Upper lobe of right lung (tissue), 1 donor: ENCODE measurements around the gene CACNB2. TPM values are rescaled to one million over a fixed set of nuclear protein-coding genes. Genes with fewer than 3 reads are reported as not detected.

Source experiments
- ATAC-seq: fragments of 200-7000 bp; cut with Tn5 transposase; one replicate; pipeline ENCODE4 v1.9.1; 2020; ENCODE audit warnings: mild to moderate bottlenecking, moderate library complexity
- DNase-seq: peaks from one replicate; pipeline ENCODE4 v3.0.0-alpha.2; 2020
- H3K27ac ChIP-seq: fragments of 200-600 bp; one replicate; pipeline ENCODE4 v1.8.0; 2022
- H3K27me3 ChIP-seq: fragments of 200-600 bp; one replicate; pipeline ENCODE4 v1.8.0; 2022; ENCODE audit warnings: mild to moderate bottlenecking
- H3K36me3 ChIP-seq: fragments of 200-600 bp; one replicate; pipeline ENCODE4 v1.8.0; 2022
- H3K4me1 ChIP-seq: fragments of 200-600 bp; one replicate; pipeline ENCODE4 v1.8.0; 2022
- H3K4me3 ChIP-seq: fragments of 200-600 bp; one replicate; pipeline ENCODE4 v1.8.0; 2022; ENCODE audit warnings: mild to moderate bottlenecking
- H3K9me3 ChIP-seq: fragments of 200-600 bp; one replicate; pipeline ENCODE4 v1.8.0; 2022
- intact Hi-C: fragments of 100-400 bp; cut with DNase I; formaldehyde crosslinking; loops from one replicate; pipeline ENCODE4 v1.11.0; 2022
- total RNA-seq: library from RNA; stranded (reverse); fragmentation: NEBNext Ultra II Directional; extraction: Animal tissue kit (Norgen Biotek cat#: 25700); gene quantifications from one replicate; pipeline ENCODE4 v1.2.1, GENCODE V29; 2021
- TF ChIP-seq, protein P1 (sequence below): fragments of 200-600 bp; IDR thresholded peaks from one replicate; pipeline ENCODE4 v1.8.0; 2022; ENCODE audit warnings: antibody characterized with exemption
- donor health status: DM: no; HTN: yes; CAD: no; lungs with severe emphysema.

CACNB2 gene
- total RNA-seq, 1 donor from 2014 or later: 4.2 TPM

DNA sequence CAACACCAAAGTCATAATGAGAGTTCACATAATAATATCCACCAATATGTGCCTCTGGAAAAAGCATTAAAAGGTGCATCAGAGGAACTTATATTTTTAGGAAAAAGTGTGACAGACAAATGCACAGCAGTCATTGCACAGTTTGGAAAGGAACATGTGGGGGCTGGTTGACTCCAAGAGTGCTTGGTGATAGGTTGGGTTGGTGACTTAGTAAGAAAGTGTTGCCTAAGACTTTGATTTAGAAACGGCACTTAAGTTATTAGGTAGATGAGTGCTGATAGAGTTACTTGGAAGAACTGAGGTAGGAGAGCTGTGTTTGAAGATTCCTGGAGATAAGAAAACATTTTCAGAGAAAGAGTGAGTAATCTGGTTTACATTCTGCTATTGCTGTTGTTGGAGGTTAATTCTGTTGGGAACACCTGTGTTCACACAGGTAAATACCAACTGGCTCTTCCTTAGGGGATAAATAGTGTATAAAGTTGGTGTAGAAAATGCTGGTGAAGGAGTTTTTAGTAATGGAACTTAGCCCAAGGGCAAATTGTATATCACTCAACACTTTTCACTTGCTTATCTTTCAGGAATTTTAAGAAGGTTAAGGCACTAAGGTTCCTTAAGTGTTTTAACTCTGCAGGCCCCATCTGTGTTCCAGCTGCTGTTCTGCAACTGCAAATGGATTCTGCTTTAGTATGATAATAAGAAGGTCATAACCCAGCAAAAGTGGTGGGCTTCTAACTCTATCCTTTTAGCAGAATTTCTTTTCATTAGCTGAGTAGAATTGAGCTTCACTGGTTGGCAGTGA lies 315.1 kb downstream of the CACNB2 start:
- intact Hi-C loops: no loop called here
- H3K36me3 ChIP-seq: no peaks in the 10 kb centered on the region
- no peak overlapping the region for H3K4me3 ChIP-seq
- DNase-seq: no peak
- H3K27ac ChIP-seq: no peak overlapping the region
- no peaks in the 10 kb centered on the region for H3K27me3 ChIP-seq
- H3K9me3 ChIP-seq: no peaks in the 10 kb centered on the region
- no peak for ATAC-seq
- H3K4me1 ChIP-seq: no peaks in the 10 kb centered on the region
- TF ChIP-seq, protein P1, sequence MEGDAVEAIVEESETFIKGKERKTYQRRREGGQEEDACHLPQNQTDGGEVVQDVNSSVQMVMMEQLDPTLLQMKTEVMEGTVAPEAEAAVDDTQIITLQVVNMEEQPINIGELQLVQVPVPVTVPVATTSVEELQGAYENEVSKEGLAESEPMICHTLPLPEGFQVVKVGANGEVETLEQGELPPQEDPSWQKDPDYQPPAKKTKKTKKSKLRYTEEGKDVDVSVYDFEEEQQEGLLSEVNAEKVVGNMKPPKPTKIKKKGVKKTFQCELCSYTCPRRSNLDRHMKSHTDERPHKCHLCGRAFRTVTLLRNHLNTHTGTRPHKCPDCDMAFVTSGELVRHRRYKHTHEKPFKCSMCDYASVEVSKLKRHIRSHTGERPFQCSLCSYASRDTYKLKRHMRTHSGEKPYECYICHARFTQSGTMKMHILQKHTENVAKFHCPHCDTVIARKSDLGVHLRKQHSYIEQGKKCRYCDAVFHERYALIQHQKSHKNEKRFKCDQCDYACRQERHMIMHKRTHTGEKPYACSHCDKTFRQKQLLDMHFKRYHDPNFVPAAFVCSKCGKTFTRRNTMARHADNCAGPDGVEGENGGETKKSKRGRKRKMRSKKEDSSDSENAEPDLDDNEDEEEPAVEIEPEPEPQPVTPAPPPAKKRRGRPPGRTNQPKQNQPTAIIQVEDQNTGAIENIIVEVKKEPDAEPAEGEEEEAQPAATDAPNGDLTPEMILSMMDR: no peak

DNA sequence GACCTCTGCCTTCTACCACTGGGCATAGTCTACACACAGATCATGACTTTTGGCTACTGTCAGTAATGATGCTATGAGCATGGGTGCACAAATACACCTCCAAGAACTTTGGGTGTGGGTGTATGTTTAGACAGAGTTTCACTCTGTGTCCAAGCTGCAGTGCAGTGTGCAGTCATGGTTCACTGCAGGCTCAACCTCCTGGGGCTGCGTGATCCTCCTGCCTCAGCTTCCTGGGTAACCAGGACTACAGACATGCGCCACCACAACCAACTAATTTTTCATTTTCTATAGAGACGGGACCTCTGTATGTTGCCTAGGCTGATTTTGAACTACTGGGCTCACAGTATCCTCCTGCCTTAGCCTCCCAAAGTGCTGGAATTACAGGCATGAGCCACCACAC lies 316.8 kb downstream of the CACNB2 start:
- intact Hi-C loops: no loop called here
- no peak for DNase-seq
- no peaks in the 10 kb centered on the region for H3K9me3 ChIP-seq
- no peaks in the 10 kb centered on the region for H3K4me1 ChIP-seq
- no peaks in the 10 kb centered on the region for H3K27me3 ChIP-seq
- TF ChIP-seq, protein P1: no peak
- H3K4me3 ChIP-seq: no peak overlapping the region
- H3K36me3 ChIP-seq: no peaks in the 10 kb centered on the region
- H3K27ac ChIP-seq: no peak overlapping the region
- no peak for ATAC-seq

DNA sequence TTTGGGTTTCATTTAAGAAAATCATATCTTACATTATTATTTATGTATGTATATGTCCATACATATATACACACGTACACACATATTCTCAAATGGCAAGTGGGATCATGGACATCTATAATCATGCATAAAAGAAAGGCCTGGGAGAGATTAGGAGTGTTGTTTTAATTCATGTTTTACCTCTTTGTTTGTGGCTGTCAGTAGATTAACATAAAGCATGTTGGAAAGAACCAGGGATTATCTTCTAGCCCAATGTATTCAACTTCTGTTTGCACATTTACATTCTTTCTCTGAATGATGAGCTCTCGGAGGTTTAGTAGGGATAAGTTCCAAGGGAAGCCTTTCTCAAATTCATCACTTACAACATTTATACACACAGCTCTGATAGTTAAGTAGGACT lies 319.8 kb downstream of the CACNB2 start:
- Histone ChIP-seq H3K4me3 (no peak overlapping the region), H3K36me3 (no peaks in the 10 kb centered on the region), H3K4me1 (no peaks in the 10 kb centered on the region), H3K27ac (no peak overlapping the region), H3K9me3 (no peaks in the 10 kb centered on the region), H3K27me3 (no peaks in the 10 kb centered on the region)
- TF ChIP-seq, protein P1: no peak
- no peak for ATAC-seq
- intact Hi-C loops: no loop called here
- DNase-seq: no peak

DNA sequence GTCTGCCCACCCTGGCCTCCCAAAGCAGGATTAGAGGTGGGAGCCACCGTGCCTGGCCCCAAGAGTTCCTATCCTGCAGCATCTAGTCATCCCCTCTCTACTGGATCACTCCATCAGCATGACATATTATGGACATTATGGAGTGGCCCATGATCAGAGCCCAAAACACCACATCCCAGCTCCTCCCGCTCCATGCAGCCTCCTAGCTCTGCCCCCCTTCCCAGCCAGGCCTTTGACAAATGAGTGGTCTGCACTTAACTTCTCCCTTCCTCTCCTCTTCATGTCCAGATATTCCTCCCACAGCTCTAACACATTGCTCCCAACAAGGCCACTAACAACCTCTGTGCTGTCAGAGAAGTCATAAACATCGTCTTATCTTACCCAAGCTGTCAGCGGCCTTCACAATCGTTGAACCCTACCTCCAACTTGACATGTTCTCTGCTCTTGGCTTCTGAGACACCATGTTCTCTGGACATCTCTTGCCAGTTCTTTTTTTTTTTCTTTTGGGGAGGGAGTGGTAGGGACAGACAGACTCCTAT lies 323.5 kb downstream of the CACNB2 start:
- no peak for ATAC-seq
- intact Hi-C loops: no loop called here
- Histone ChIP-seq H3K4me3 (no peak overlapping the region), H3K27me3 (no peaks in the 10 kb centered on the region), H3K36me3 (no peaks in the 10 kb centered on the region), H3K9me3 (no peaks in the 10 kb centered on the region), H3K4me1 (no peaks in the 10 kb centered on the region), H3K27ac (no peak overlapping the region)
- TF ChIP-seq, protein P1: no peak
- no peak for DNase-seq

DNA sequence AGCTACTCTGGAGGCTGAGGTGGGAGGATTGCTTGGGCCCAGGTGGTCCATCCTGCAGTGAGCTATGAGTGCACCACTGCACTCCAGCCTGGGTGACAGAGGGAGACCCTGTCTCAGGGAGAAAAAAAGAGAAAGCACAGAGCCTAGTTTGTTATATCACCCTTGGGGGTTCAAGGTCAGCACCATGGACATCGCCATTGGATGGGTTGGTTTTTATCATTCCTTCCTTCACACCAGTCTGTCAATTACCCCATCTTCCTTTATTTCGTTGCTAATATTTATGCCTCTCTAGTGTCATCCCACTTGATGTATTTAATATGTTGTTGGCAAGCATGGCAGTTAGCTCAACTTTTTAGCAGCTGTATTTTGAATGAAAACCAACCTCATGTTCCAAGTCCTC lies 328.9 kb downstream of the CACNB2 start:
- no peaks in the 10 kb centered on the region for H3K27me3 ChIP-seq
- H3K4me3 ChIP-seq: no peak overlapping the region
- no peak for ATAC-seq
- DNase-seq: no peak
- intact Hi-C loops: no loop called here
- TF ChIP-seq, protein P1: no peak
- no peaks in the 10 kb centered on the region for H3K4me1 ChIP-seq
- no peaks in the 10 kb centered on the region for H3K9me3 ChIP-seq
- H3K27ac ChIP-seq: no peak overlapping the region
- H3K36me3 ChIP-seq: no peaks in the 10 kb centered on the region
